H9 (cell line): Measurements from ENCODE around the gene DUSP21. TPM values are rescaled to one million over a fixed set of nuclear protein-coding genes. Genes with fewer than 3 reads are reported as not detected.

ENCODE experiments used
- DNase-seq: peaks from one replicate; pipeline ENCODE4 v3.0.0-alpha.2; 2017
- H2AFZ ChIP-seq: one replicate; pipeline ENCODE4 v1.6.1; 2013; ENCODE audit warnings: mild to moderate bottlenecking, low read length, control low read depth, moderate library complexity
- H2AK5ac ChIP-seq: 2 replicates; pipeline ENCODE4 v1.6.1; 2013; ENCODE audit warnings: low read length, control low read depth, mixed read lengths; ENCODE audit not compliant: insufficient read length
- H2BK120ac ChIP-seq: one replicate; pipeline ENCODE4 v1.6.1; 2013; ENCODE audit warnings: low read depth, mild to moderate bottlenecking, low read length, control low read depth, inconsistent platforms; ENCODE audit not compliant: poor library complexity, severe bottlenecking
- H2BK12ac ChIP-seq: 2 replicates; pipeline ENCODE4 v1.6.1; 2013; ENCODE audit warnings: low read length, control low read depth, mixed read lengths, low read depth; ENCODE audit not compliant: insufficient read length
- H2BK15ac ChIP-seq: 2 replicates; pipeline ENCODE4 v1.6.1; 2013; ENCODE audit warnings: low read depth, low read length, control low read depth
- H2BK20ac ChIP-seq: one replicate; pipeline ENCODE4 v1.6.1; 2013; ENCODE audit warnings: low read depth, mild to moderate bottlenecking, low read length, control low read depth, inconsistent platforms; ENCODE audit not compliant: poor library complexity, severe bottlenecking
- H2BK5ac ChIP-seq: 2 replicates; pipeline ENCODE4 v1.6.1; 2013; ENCODE audit warnings: low read length, control low read depth, mixed read lengths; ENCODE audit not compliant: insufficient read length
- H3K14ac ChIP-seq: 2 replicates; pipeline ENCODE4 v1.6.1; 2013; ENCODE audit warnings: low read length, control low read depth; ENCODE audit not compliant: insufficient read depth
- H3K18ac ChIP-seq: 2 replicates; pipeline ENCODE4 v1.6.1; 2013; ENCODE audit warnings: low read depth, mild to moderate bottlenecking, mixed read lengths, low read length, control low read depth; ENCODE audit not compliant: insufficient read length
- H3K23ac ChIP-seq: 2 replicates; pipeline ENCODE4 v1.6.1; 2013; ENCODE audit warnings: low read length, control low read depth, mixed read lengths, low read depth; ENCODE audit not compliant: insufficient read length
- H3K23me2 ChIP-seq: 2 replicates; pipeline ENCODE4 v1.6.1; 2013; ENCODE audit warnings: low read depth, mild to moderate bottlenecking, mixed read lengths, low read length, control low read depth; ENCODE audit not compliant: insufficient read length, poor library complexity, severe bottlenecking
- H3K27ac ChIP-seq: 2 replicates; pipeline ENCODE4 v1.5.1; 2013; ENCODE audit warnings: low read length, control low read depth, mixed read lengths, low read depth; ENCODE audit not compliant: insufficient read length
- H3K27me3 ChIP-seq: 2 replicates; pipeline ENCODE4 v1.6.1; 2013; ENCODE audit warnings: low read length, control low read depth, inconsistent platforms; ENCODE audit not compliant: insufficient read depth
- H3K4ac ChIP-seq: 2 replicates; pipeline ENCODE4 v1.6.1; 2013; ENCODE audit warnings: low read depth, mild to moderate bottlenecking, control low read depth, inconsistent platforms, low read length, moderate library complexity
- H3K4me1 ChIP-seq: 2 replicates; pipeline ENCODE4 v1.6.1; 2013; ENCODE audit warnings: low read length, control low read depth, inconsistent platforms; ENCODE audit not compliant: insufficient read depth
- H3K4me2 ChIP-seq: 2 replicates; pipeline ENCODE4 v1.6.1; 2013; ENCODE audit warnings: low read length, control low read depth, mixed read lengths; ENCODE audit not compliant: insufficient read length, insufficient read depth
- H3K56ac ChIP-seq: 2 replicates; pipeline ENCODE4 v1.6.1; 2013; ENCODE audit warnings: low read depth, mild to moderate bottlenecking, mixed read lengths, low read length, control low read depth; ENCODE audit not compliant: insufficient read length
- H3K79me1 ChIP-seq: 2 replicates; pipeline ENCODE4 v1.6.1; 2013; ENCODE audit warnings: low read depth, mild to moderate bottlenecking, moderate library complexity, low read length, control low read depth, inconsistent platforms; ENCODE audit not compliant: insufficient read depth, poor library complexity, severe bottlenecking
- H3K79me2 ChIP-seq: 2 replicates; pipeline ENCODE4 v1.6.1; 2013; ENCODE audit warnings: low read length, control low read depth, inconsistent platforms; ENCODE audit not compliant: insufficient read depth
- H3K9ac ChIP-seq: 2 replicates; pipeline ENCODE4 v1.6.1; 2013; ENCODE audit warnings: low read length, control low read depth, mixed read lengths; ENCODE audit not compliant: insufficient read length; ENCODE audit errors: extremely low read depth
- H3K9me3 ChIP-seq: one replicate; pipeline ENCODE4 v1.6.1; 2013; ENCODE audit warnings: low read depth, low read length, inconsistent platforms; ENCODE audit not compliant: control insufficient read depth
- H3T11ph ChIP-seq: one replicate; pipeline ENCODE4 v1.6.1; 2013; ENCODE audit warnings: mild to moderate bottlenecking, low read length, control low read depth, inconsistent platforms
- H4K20me1 ChIP-seq: one replicate; pipeline ENCODE4 v1.6.1; 2013; ENCODE audit not compliant: control insufficient read depth, insufficient read length, insufficient read depth
- H4K5ac ChIP-seq: 2 replicates; pipeline ENCODE4 v1.6.1; 2013; ENCODE audit warnings: low read depth, mild to moderate bottlenecking, mixed read lengths, low read length, control low read depth; ENCODE audit not compliant: insufficient read length
- H4K8ac ChIP-seq: replicated peaks from 2 replicates; pipeline ENCODE4 v1.6.1; 2013; ENCODE audit warnings: low read length, control low read depth, mixed read lengths, low read depth; ENCODE audit not compliant: insufficient read length
- H4K91ac ChIP-seq: 2 replicates; pipeline ENCODE4 v1.6.1; 2013; ENCODE audit warnings: low read depth, mild to moderate bottlenecking, moderate library complexity, mixed read lengths, low read length, control low read depth; ENCODE audit not compliant: insufficient read length
- H3K27ac Mint-ChIP-seq, 3 experiments: 2 replicates in 2 of 3; 3 replicates in 1 of 3; pipeline ENCODE4 v1.8.0; 2020 to 2021; ENCODE audit warnings: mixed read lengths in 3 of 3, mild to moderate bottlenecking in 1 of 3, moderate library complexity in 1 of 3
- H3K27me3 Mint-ChIP-seq: 2 replicates; pipeline ENCODE4 v1.8.0; 2021; ENCODE audit warnings: low read depth, mild to moderate bottlenecking, moderate library complexity, mixed read lengths
- H3K36me3 Mint-ChIP-seq, 3 experiments: 2 replicates in 2 of 3; 3 replicates in 1 of 3; pipeline ENCODE4 v1.8.0; 2020 to 2021; ENCODE audit warnings: low read depth in 3 of 3, mixed read lengths in 3 of 3; ENCODE audit not compliant: insufficient read depth in 1 of 3
- H3K4me1 Mint-ChIP-seq, 2 experiments: 2 replicates each; pipeline ENCODE4 v1.8.0; 2020; ENCODE audit warnings: mixed read lengths in 2 of 2
- H3K4me3 Mint-ChIP-seq, 2 experiments: 2 replicates in 1 of 2; 3 replicates in 1 of 2; pipeline ENCODE4 v1.8.0; 2020 to 2021; ENCODE audit warnings: mild to moderate bottlenecking in 2 of 2, mixed read lengths in 2 of 2, moderate library complexity in 1 of 2
- H3K9me3 Mint-ChIP-seq, 2 experiments: 2 replicates in 1 of 2; 3 replicates in 1 of 2; pipeline ENCODE4 v1.8.0; 2020; ENCODE audit warnings: mild to moderate bottlenecking in 2 of 2, mixed read lengths in 2 of 2, moderate library complexity in 1 of 2
- CTCF ChIP-seq: fragments of 200-600 bp; sonication (generic); conservative IDR thresholded peaks from 3 replicates; pipeline ENCODE4 v1.8.0; 2021; ENCODE audit warnings: antibody characterized with exemption, mild to moderate bottlenecking
- WGBS: extraction: QIAGEN DNeasy Blood & Tissue Kit; methylation state at CpG from one replicate; pipeline ENCODE4 v1.1.7; 2013; ENCODE audit warnings: missing lambda C conversion rate, low lambda C conversion rate, mixed read lengths; ENCODE audit not compliant: insufficient read length; ENCODE audit errors: extremely low coverage; 5-methylcytosine and 5-hydroxymethylcytosine counted together
- total RNA-seq: library from RNA; stranded (reverse); gene quantifications from 2 replicates; pipeline ENCODE4 v1.2.1, GENCODE V29; 2021

DUSP21 gene
- total RNA-seq, 1 experiment from 2014 or later, result not detected

GRCh38 chrX:44795945-44796450 lies 47.8 kb upstream of the DUSP21 start:
- H2AFZ ChIP-seq, result no peak overlapping the region
- H4K20me1 ChIP-seq, result no peaks in the 10 kb centered on the region
- no peak overlapping the region for H3T11ph ChIP-seq
- no peak overlapping the region for H2BK12ac ChIP-seq
- no peak overlapping the region for H3K4me3 Mint-ChIP-seq
- H4K8ac ChIP-seq, result no peak overlapping the region
- no peaks in the 10 kb centered on the region for H3K27me3 Mint-ChIP-seq
- no peak overlapping the region for H2BK15ac ChIP-seq
- H3K27me3 ChIP-seq, result no peaks in the 10 kb centered on the region
- no peak for TF ChIP-seq CTCF
- no peak overlapping the region for H2AK5ac ChIP-seq
- H3K4me1 Mint-ChIP-seq, result no peaks in the 10 kb centered on the region
- H3K79me1 ChIP-seq, result no peaks in the 10 kb centered on the region
- H3K9me3 Mint-ChIP-seq, result peaks cover 43 to 55% of the 10 kb centered on the region in 2 experiments
- no peak overlapping the region for H4K91ac ChIP-seq
- peaks cover 8% of the 10 kb centered on the region for H3K9me3 ChIP-seq
- H3K4me2 ChIP-seq, result no peak overlapping the region
- H3K27ac Mint-ChIP-seq, result no peak overlapping the region
- H3K4ac ChIP-seq, result no peak overlapping the region
- no peaks in the 10 kb centered on the region for H3K79me2 ChIP-seq
- no peak overlapping the region for H3K18ac ChIP-seq
- no peak overlapping the region for H3K56ac ChIP-seq
- no peak for DNase-seq
- H3K4me1 ChIP-seq, result no peaks in the 10 kb centered on the region
- no peak overlapping the region for H2BK120ac ChIP-seq
- H2BK20ac ChIP-seq, result no peak overlapping the region
- peaks cover 0 to 4% (median 0%) of the 10 kb centered on the region in 3 experiments; a peak in 3 of 7 replicates for H3K36me3 Mint-ChIP-seq
- H3K23ac ChIP-seq, result no peak overlapping the region
- H3K9ac ChIP-seq, result no peak overlapping the region
- H3K27ac ChIP-seq, result no peak overlapping the region
- no peak overlapping the region for H4K5ac ChIP-seq
- WGBS, result no CpG with 5 or more reads among the region's 3 CpGs
- H3K14ac ChIP-seq, result no peak overlapping the region
- H3K23me2 ChIP-seq, result no peaks in the 10 kb centered on the region
- no peak overlapping the region for H2BK5ac ChIP-seq
